IgD-negative memory B cell (primary cell): ENCODE data around the gene SLC6A20. TPM values are rescaled to one million over a fixed set of nuclear protein-coding genes. Genes with fewer than 3 reads are reported as not detected.
A peak's percentile ranks its signal among the peaks of the same experiment; 100 is the strongest.

Experiments used
- H3K27ac Mint-ChIP-seq, 3 donors: one replicate each; pipeline ENCODE4 v1.8.0; 2020 to 2022; ENCODE audit warnings: mild to moderate bottlenecking in 3 of 3, mixed read lengths in 3 of 3, moderate library complexity in 1 of 3
- H3K27me3 Mint-ChIP-seq: one replicate; pipeline ENCODE4 v1.8.0; 2021; ENCODE audit warnings: mixed read lengths
- H3K36me3 Mint-ChIP-seq: one replicate; pipeline ENCODE4 v1.8.0; 2020; ENCODE audit warnings: mild to moderate bottlenecking, mixed read lengths
- H3K4me1 Mint-ChIP-seq, 3 donors: one replicate each; pipeline ENCODE4 v1.8.0; 2020 to 2022; ENCODE audit warnings: mixed read lengths in 3 of 3, mild to moderate bottlenecking in 1 of 3
- H3K4me3 Mint-ChIP-seq, 4 donors: one replicate each; pipeline ENCODE4 v1.8.0; 2020 to 2022; ENCODE audit warnings: mild to moderate bottlenecking in 4 of 4, mixed read lengths in 4 of 4, moderate library complexity in 3 of 4
- H3K9me3 Mint-ChIP-seq, 3 donors: one replicate each; pipeline ENCODE4 v1.8.0; 2020 to 2021; ENCODE audit warnings: mixed read lengths in 3 of 3, mild to moderate bottlenecking in 1 of 3
- polyA plus RNA-seq: library from polyadenylated mRNA; unstranded; fragments of 300-500 nt; fragmentation: Illumina TruSeq; gene quantifications from one replicate; pipeline ENCODE4 v1.2.3, GENCODE V29; 2021

The SLC6A20 gene
- polyA plus RNA-seq, 1 donor from 2014 or later = 0.69 TPM

DNA sequence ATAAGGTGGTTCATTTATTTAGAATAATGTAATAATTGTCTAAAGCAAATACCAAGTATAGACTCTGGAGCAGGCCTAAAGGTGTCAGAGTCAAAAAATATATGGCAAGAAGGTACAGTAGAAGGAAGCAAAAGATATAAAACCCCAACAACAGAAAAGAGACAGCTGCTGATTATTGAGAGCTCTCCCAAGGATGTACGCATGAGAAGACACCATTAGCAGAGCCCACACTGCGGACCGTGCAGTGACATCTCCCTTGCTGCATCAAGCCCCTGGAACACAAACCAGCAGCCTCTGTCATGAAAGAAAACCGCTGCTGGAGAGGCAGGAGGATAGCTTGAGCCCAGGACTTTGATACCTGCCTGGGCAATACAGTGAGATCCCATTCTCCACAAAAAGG is 18.0 kb upstream of the SLC6A20 start:
- H3K36me3 Mint-ChIP-seq = peaks cover 6% of the 10 kb centered on the region
- no peak overlapping the region for H3K27ac Mint-ChIP-seq
- H3K4me3 Mint-ChIP-seq = no peak overlapping the region
- peaks cover 0 to 5% (median 2%) of the 10 kb centered on the region in 3 donors for H3K4me1 Mint-ChIP-seq
- H3K9me3 Mint-ChIP-seq = peaks cover 0 to 4% (median 3%) of the 10 kb centered on the region in 3 donors
- H3K27me3 Mint-ChIP-seq = no peaks in the 10 kb centered on the region

DNA sequence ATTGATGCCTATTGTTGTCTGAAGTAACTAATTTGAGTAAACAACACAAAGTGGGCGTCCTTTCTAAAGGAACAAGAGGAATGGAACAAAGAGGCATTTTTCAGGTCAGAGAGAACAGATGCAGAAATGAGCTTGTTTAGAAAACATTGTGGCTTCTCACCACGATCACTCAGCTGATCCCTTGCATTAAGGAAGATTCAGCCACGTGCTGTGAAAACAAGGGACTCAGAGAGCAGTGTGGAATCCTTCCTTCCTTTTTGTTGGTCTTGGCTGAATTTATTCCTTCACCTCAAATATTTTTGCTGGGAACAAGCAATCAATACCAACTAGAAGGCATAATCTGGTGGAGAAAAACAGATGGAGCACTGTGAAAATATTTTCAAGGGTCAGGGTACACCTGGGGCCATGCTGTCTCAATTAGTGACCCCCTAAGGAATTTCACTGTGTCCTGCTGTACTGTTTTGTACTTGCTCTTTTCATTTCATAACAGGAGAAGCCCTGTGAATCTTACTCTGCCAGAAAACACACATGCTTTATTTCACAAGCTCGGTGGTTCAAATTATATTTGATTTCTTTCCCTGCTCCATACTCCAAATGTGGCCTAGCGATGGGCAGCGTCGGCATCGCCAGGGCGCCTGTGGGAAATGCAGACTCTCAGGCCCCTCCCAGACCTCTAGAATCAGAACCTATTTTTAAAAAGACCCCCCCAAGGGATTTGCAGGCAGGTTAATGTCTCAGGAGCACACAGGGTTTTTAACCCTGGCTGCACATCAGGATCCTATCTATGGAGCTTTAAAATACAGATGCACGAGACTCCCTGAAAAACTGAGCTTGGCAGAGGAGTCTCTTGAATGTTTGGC is 11.6 kb upstream of the SLC6A20 start:
- H3K4me3 Mint-ChIP-seq = no peak overlapping the region
- H3K27me3 Mint-ChIP-seq = no peaks in the 10 kb centered on the region
- no peaks in the 10 kb centered on the region for H3K4me1 Mint-ChIP-seq
- no peak overlapping the region for H3K27ac Mint-ChIP-seq
- H3K36me3 Mint-ChIP-seq = peaks cover 3% of the 10 kb centered on the region
- no peaks in the 10 kb centered on the region for H3K9me3 Mint-ChIP-seq

DNA sequence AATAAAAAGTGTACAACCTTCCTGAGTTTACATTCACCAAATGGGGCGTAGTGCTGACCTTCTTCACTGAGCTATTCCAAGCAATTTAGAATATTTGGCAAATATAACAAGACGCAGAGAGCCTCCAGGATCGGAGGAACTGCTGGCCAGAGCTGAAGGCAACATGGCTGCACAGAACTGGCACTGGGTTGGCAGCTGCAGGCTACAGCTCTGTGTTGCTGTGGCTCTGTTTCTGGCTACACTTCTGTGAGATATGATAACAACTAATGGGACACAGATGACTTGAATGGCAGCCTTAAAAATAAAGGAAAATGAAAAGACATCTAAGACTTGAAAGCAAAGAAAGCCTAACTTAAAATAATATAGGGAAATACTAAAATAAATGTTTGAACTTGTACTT is 10.8 kb upstream of the SLC6A20 start:
- H3K27ac Mint-ChIP-seq = no peak overlapping the region
- no peaks in the 10 kb centered on the region for H3K4me1 Mint-ChIP-seq
- no peak overlapping the region for H3K4me3 Mint-ChIP-seq
- peaks cover 3% of the 10 kb centered on the region for H3K36me3 Mint-ChIP-seq
- H3K27me3 Mint-ChIP-seq = no peaks in the 10 kb centered on the region
- no peaks in the 10 kb centered on the region for H3K9me3 Mint-ChIP-seq

DNA sequence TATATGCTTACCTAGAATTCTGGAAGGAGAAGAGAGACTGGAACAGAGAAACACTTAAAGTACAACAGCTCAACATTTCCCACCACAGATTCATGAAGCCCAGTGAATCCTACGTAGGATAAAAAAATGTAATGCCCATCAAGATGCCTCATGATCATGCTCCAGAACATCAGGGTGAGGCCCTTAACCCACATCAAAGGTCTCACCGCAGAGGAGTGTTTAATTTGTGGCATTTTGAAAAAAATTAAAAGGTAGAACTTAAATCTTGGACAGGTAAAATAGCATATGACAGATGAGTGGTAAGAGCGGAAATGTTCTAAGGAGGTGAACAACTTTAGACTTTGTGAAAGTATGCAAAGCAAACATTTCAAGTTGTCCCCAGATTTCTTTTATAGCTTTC is 9.7 kb upstream of the SLC6A20 start:
- H3K27me3 Mint-ChIP-seq = peaks cover 4% of the 10 kb centered on the region
- peaks cover 3% of the 10 kb centered on the region for H3K36me3 Mint-ChIP-seq
- no peak overlapping the region for H3K4me3 Mint-ChIP-seq
- H3K4me1 Mint-ChIP-seq = no peaks in the 10 kb centered on the region
- no peaks in the 10 kb centered on the region for H3K9me3 Mint-ChIP-seq
- H3K27ac Mint-ChIP-seq = no peak overlapping the region

DNA sequence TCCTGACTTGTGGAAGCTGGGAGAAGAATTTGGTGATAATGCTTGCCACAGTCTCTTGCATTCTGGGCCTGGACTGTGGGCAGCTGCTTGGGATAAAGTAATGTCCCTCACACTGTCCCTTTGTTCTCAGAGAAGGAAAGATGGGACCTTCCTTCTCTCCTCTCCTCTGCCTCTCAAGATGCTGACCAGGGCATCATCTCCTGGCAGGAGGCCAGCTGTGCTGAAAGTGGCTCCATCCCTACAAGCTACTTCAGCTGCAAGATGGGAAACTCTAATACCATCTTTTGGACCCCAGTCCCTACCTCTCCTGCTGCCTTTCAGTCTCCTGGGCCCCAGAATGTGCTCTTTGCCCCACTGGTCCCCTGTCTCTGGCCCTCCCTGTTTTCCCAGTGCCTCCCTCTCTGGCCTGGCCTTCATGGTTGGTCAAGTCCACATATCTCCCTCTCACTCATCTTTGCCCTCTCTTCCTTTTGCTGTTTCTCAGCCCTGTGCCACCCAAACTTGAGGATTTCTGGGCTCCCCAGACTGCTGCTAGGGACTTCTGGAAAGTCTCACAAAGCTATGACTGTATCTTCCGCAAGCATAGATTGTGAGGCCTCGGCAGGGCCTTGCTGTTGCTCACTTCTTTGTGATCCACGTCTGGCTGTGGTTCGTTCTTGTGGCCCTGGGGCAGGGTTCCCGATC is 7.1 kb upstream of the SLC6A20 start:
- Mint-ChIP-seq H3K9me3 (peaks cover 0 to 1% (median 0%) of the 10 kb centered on the region in 3 donors), H3K4me1 (no peaks in the 10 kb centered on the region), H3K4me3 (no peak overlapping the region), H3K36me3 (peaks cover 3% of the 10 kb centered on the region), H3K27ac (no peak overlapping the region), H3K27me3 (peaks cover 14% of the 10 kb centered on the region)

DNA sequence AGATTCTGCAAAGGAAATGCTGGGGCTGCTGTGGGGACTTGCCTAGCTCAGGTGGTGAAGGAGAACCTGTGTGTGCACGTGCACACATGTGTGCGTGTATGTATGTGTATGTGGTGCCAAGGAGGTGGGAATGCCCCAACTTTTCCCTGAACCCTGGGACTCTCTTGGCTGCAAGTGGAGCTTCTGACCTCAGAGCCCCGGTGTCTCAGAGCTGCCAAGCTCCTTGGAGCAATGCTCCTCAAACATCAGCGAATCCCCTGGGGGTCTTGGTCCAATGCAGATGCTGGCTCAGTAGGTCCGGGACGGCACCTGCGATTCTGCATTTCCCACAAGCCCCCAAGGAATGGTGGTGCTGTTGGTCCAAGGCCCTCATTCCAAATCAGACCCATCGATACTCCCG is 5.8 kb upstream of the SLC6A20 start:
- no peak overlapping the region for H3K27ac Mint-ChIP-seq
- H3K36me3 Mint-ChIP-seq = peaks cover 3% of the 10 kb centered on the region
- H3K9me3 Mint-ChIP-seq = peaks cover 0 to 1% (median 0%) of the 10 kb centered on the region in 3 donors
- H3K4me1 Mint-ChIP-seq = peaks cover 0 to 3% (median 0%) of the 10 kb centered on the region in 3 donors
- H3K4me3 Mint-ChIP-seq = no peak overlapping the region
- peaks cover 23% of the 10 kb centered on the region for H3K27me3 Mint-ChIP-seq

DNA sequence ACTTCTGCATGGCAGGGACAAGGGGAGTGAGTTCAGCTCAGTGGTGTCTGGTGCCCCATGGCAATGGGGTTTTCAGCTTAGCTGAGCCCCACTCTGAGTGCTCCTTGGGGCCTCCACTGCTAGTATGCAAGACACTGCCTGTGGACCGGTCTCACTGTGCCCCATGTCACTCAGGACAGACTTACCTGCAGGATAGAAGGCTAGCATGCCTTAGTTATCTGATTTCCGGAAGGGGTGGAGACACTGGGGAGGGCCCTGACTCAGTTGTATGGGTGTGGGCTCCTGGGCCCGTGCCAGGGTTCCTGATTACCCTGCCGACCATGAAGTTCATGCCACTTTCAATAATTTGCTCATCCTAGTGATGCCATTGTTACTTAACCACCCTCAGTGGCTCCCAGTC is 4.3 kb upstream of the SLC6A20 start:
- Mint-ChIP-seq H3K27me3 (peaks cover 32% of the 10 kb centered on the region), H3K4me3 (no peak overlapping the region), H3K36me3 (peaks cover 3% of the 10 kb centered on the region), H3K9me3 (peaks cover 0 to 1% (median 0%) of the 10 kb centered on the region in 3 donors), H3K4me1 (peaks cover 4 to 5% (median 4%) of the 10 kb centered on the region in 3 donors), H3K27ac (peak overlapping the region in 1 of 3 donors; percentile 51)

DNA sequence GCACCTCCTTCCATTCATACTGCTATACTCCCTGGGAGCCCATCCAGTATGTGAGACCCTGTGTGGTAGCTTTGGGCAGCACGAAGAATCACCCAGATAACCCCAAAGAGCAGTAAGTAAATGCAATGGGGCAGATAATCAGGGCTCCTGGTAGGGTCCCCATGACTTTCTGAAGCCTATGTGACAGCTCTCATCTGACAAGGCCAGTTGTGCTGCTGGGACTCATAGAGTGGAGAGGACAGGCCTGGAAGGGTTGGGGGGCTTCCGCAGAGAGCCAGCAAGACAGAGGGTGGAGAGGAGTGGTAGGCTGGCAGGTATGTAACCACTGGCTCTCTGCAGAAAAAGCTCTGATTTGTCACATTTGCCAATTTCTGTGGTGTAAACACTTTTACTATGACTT is 3.2 kb upstream of the SLC6A20 start:
- Mint-ChIP-seq H3K27ac (no peak overlapping the region), H3K9me3 (peaks cover 0 to 1% (median 0%) of the 10 kb centered on the region in 3 donors), H3K4me1 (peaks cover 4 to 9% (median 7%) of the 10 kb centered on the region in 3 donors), H3K27me3 (peaks cover 39% of the 10 kb centered on the region), H3K36me3 (no peaks in the 10 kb centered on the region), H3K4me3 (no peak overlapping the region)

DNA sequence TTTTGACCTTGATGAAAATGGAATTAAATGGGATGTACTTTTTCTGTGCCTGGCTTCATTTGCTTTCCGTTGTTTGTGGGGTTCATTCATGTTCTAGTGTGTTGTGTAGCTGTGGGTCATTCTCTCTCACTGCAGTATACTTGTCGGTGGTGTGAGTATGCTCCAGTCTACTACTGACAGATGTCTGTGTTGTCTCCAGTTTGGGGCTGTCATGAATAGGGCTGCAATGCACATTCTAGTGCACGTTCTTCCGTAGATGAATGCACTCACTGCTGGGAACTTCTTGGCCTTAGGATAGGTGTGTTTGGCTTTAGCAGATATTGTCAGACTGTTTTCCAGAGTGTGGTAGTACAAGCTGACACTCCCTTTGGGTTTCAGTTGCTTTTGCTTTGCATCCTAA is 1.7 kb upstream of the SLC6A20 start:
- Mint-ChIP-seq H3K36me3 (no peaks in the 10 kb centered on the region), H3K27ac (no peak overlapping the region), H3K27me3 (peaks cover 42% of the 10 kb centered on the region), H3K4me1 (peaks cover 4 to 13% (median 7%) of the 10 kb centered on the region in 3 donors), H3K9me3 (peaks cover 0 to 1% (median 0%) of the 10 kb centered on the region in 3 donors), H3K4me3 (peak overlapping the region in 1 of 4 donors; percentile 16)

DNA sequence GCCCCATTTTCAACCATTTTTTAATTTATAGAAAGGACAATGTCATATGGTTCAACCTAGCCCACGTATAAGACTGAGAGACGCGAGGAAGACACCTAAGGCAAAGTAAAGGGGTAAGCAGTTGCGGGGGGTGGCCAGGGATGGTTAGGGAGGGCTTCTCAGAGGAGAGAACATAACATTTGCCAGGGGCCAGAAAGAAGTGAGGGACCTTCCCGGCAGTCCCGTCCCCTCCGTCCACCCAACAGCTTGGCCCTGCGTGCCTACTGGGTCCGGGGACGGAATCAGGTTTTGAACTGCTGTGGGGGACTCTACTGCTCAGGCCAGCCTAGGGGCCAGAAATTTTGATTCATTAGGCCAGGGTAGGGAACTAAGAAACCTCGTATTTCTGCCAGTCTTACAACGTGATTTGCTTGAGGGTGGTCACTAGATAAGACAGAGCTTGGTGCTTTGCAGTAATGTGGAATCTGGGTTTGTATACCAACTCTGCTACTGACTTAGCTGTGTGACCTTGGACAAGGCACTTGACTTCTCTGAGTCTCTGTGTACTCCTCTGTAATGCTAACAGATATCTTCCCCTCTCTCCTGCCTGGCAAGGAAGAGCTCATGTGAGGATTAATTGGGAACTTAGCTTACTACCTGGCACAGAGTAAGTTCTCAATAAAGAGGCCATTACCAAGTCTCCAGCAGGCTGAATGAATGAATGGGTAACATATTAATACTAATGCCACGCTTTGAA is 734 bp upstream of the SLC6A20 start:
- H3K4me1 Mint-ChIP-seq = peaks cover 4 to 13% (median 7%) of the 10 kb centered on the region in 3 donors
- H3K27me3 Mint-ChIP-seq = peaks cover 42% of the 10 kb centered on the region
- H3K9me3 Mint-ChIP-seq = peaks cover 0 to 1% (median 0%) of the 10 kb centered on the region in 3 donors
- H3K4me3 Mint-ChIP-seq = peak overlapping the region; percentile 44 to 79 (median 56)
- no peak overlapping the region for H3K27ac Mint-ChIP-seq
- no peaks in the 10 kb centered on the region for H3K36me3 Mint-ChIP-seq

DNA sequence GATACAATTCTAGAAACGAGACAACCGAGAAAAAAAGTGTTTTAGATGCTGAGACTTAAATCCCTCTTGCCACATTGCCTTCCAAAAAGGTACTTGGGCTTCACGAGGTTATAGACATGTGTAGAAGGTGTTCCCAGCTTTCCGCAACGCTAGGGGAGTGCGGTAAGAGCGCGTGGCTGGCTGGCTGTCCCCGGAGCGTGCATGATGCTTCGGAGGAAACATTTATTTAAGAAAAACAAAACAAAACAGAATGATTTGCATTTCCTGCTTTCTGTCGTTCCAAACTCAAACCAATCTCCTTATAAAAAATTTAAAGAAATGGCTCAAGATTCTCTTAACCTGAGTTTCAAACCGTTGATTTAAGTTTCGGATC is 841 bp downstream of the SLC6A20 start:
- H3K27me3 Mint-ChIP-seq = peaks cover 38% of the 10 kb centered on the region
- H3K36me3 Mint-ChIP-seq = no peaks in the 10 kb centered on the region
- peaks cover 10 to 21% (median 12%) of the 10 kb centered on the region in 3 donors for H3K4me1 Mint-ChIP-seq
- peaks cover 0 to 2% (median 0%) of the 10 kb centered on the region in 3 donors for H3K9me3 Mint-ChIP-seq
- H3K27ac Mint-ChIP-seq = no peak overlapping the region
- H3K4me3 Mint-ChIP-seq = peak overlapping the region; percentile 49 to 81 (median 72)

DNA sequence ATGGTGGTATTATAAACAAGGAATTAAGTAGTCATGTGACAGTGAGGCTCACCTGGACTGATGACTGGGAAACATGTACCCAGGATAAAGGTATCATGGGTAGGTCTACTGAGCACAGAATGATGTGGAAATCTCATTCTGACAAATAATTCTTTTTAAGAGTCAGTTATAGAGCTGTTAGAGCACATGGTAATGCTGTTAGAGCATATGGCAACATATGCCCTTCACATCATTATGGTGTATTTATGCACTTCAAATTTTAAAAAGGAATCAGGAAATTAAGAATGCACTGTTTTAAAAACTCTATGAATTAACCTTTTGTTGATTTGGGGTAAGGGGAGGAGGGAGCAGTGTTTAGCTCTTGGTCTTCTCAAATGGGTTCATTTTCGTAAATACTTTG is 1.7 kb downstream of the SLC6A20 start:
- H3K36me3 Mint-ChIP-seq = no peaks in the 10 kb centered on the region
- H3K9me3 Mint-ChIP-seq = peaks cover 1 to 8% (median 6%) of the 10 kb centered on the region in 3 donors
- peak overlapping the region in 1 of 4 donors; percentile 54 for H3K4me3 Mint-ChIP-seq
- no peak overlapping the region for H3K27ac Mint-ChIP-seq
- H3K4me1 Mint-ChIP-seq = peaks cover 10 to 21% (median 12%) of the 10 kb centered on the region in 3 donors
- peaks cover 38% of the 10 kb centered on the region for H3K27me3 Mint-ChIP-seq

DNA sequence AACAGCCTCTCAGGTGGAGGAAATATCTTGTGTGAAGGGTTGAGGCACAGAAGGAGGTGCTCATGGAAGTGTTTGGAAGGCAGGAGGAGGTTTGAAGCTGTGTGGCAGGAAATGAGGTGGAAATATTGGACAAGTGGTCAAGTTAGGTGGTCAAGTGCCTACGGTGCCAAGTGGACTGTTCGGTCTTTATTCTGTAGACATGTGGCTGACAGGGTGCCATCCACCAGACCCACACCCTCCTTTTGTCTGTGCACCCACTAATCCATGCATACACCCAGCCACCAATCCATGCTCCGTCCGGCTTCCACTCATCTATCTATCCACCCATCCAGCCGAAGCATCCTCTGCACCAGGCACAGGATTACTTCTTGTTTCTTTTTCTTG is 2.2 kb downstream of the SLC6A20 start:
- H3K4me3 Mint-ChIP-seq = peak overlapping the region in 1 of 4 donors; percentile 66
- peaks cover 34% of the 10 kb centered on the region for H3K27me3 Mint-ChIP-seq
- peaks cover 1 to 8% (median 7%) of the 10 kb centered on the region in 3 donors for H3K9me3 Mint-ChIP-seq
- H3K36me3 Mint-ChIP-seq = no peaks in the 10 kb centered on the region
- H3K27ac Mint-ChIP-seq = no peak overlapping the region
- peaks cover 10 to 21% (median 12%) of the 10 kb centered on the region in 3 donors for H3K4me1 Mint-ChIP-seq

DNA sequence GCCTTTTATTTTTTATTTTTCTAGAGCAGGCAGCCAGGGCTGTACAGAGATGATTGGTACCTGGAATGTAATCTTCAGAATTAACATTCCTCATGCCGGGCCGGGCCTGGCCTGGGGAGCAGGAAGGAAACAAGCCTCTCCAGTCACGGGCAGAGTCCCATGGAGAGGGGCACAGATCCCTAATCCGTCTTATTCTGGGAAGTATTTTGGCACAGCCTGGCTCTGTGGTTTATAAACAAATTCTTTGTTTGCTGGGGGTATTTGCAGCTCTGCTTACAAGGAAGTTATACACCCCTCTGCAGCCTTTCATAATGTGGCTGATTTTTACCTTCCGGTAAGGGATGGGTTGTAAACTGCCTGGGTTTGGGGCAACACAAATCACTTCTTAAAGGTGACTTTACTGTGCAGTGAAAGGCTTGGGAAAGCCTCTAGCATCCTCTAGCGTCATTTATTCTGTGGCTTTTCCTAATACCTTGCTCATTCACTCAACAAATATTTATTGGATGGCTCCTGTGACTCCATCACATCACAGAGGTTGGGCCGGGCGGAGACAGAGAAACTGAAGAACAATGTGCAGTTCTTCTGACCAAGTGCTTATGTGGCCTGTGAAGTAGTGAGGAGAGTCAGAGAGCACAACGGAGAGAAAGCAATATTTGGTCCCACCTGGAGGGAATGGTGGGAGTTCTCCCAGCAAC is 2.7 kb downstream of the SLC6A20 start:
- H3K4me3 Mint-ChIP-seq = peak overlapping the region in 1 of 4 donors; percentile 66
- no peak overlapping the region for H3K27ac Mint-ChIP-seq
- H3K36me3 Mint-ChIP-seq = no peaks in the 10 kb centered on the region
- H3K9me3 Mint-ChIP-seq = peaks cover 1 to 12% (median 9%) of the 10 kb centered on the region in 3 donors
- H3K4me1 Mint-ChIP-seq = peaks cover 10 to 21% (median 12%) of the 10 kb centered on the region in 3 donors
- H3K27me3 Mint-ChIP-seq = peaks cover 29% of the 10 kb centered on the region
